NCI-H2081 (cell line): ENCODE data around the gene CLCN6.

Source experiments
- DNase-seq, 2 experiments: peaks; one replicate each; lab custom pipeline; 2025; lab: John Stamatoyannopoulos, UW

Gene CLCN6

DNA sequence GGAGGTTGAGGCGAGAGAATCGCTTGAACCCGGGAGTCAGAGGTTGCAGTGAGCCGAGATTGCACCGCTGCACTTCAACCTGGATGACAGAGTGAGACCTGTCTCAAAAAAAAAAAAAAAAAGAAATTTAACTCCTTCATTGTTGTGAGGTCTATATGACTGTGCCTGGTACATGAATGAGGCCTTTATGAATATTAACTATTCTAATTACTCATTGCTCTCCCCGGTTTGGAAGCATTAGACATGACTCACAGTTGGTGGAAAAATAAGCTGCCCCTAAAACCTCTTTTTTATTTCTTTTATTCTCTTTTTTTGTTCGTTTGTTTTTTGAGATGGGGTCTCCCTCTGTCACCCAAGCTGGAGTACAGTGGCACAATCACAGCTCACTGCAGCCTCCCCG, 49.4 kb downstream of the CLCN6 start:
- no peak for DNase-seq

DNA sequence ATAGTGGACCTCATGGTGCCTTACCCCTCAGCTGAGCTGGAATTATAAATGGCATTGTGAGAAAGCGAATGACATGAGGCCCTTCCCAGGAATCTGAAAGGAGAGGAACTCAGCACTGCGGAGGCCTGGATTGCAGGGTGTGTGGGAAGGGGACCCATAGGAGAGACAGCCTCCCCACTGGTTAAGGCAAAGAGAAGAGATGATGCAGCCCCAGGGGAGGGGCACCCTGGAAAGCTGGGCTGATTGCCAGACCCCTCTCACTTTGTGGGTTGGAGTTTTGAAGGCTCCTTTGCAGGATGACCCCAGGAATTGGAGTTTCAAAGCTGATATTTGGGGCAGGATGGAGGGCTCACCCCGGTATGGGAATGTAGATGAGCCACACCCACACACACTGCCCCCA, 50.7 kb downstream of the CLCN6 start:
- no peak for DNase-seq

DNA sequence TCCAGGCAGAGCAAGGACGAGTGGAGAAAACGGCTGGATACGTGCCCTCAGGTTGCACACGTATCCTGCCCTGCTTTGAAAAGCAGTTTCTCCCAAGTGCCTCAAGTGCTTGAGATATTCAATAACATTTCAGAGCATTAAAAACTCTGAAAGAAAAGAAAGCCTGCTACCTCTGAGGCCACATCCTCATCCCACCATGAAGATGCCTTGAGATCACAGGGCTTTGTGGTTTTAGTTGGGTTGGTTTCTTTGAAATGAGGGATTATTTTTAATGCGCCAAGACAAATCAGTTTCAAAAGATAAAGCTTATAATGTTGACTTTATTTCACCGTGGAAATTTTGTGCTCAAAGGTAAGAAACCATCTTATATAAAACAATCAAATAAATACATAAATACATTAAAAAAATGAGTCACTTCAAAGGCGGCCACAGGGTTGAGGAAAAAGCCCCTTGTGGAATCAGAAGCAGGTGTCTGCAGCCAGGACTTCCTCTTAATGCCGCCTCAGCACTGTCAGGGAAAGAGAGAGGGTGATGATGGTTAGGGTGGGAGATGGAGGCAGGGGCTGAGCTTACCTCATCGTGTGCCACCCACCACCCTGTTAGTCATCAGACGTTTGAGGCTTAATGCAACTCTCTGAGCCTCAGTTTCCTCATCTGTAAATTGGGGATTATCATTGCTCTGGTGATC, 51.3 kb downstream of the CLCN6 start:
- no peak for DNase-seq

DNA sequence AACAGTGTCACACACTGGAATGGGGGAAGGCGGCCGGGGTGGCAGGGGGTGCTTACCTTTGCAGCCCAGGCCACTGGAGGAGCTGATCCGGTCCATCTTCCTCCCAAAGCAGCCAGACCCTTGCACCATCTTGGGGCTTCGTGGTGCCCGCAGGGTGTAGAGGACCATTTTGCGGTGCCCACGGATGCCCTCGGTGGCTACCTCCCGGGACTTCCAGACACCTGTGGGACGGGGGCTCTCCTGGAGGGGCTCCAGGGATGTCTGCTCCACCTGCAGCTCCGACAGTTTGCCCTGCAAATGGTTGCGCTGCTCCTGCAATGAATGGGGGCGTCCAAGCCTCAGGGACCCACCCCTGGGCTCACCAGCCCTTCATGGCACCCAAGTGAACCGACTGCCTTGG, 52.2 kb downstream of the CLCN6 start:
- no peak for DNase-seq

DNA sequence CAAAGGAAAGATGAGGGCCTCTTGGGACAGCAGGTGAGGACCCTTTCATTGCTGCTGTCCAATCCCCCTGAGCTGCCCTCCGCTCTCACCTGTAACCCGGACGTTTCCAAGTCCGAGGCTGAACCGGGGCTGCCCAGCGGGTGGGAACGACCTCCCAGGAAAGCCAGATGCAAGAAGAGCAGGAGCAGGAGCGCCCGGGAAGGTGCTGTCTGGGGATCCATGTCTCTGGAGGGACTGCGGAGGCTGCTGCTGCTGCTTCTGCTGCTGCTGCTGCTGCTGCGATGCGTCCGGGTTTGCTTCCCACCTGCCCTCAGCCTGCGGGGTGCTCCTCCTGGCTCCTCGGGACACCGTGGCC, 52.6 kb downstream of the CLCN6 start, which contains the start of gene NPPB:
TSS of gene NPPB (minus strand) at position 333 of the 355 bp plus-strand sequence. CDS start at position 221, 112 bp downstream.
- no peak for DNase-seq

DNA sequence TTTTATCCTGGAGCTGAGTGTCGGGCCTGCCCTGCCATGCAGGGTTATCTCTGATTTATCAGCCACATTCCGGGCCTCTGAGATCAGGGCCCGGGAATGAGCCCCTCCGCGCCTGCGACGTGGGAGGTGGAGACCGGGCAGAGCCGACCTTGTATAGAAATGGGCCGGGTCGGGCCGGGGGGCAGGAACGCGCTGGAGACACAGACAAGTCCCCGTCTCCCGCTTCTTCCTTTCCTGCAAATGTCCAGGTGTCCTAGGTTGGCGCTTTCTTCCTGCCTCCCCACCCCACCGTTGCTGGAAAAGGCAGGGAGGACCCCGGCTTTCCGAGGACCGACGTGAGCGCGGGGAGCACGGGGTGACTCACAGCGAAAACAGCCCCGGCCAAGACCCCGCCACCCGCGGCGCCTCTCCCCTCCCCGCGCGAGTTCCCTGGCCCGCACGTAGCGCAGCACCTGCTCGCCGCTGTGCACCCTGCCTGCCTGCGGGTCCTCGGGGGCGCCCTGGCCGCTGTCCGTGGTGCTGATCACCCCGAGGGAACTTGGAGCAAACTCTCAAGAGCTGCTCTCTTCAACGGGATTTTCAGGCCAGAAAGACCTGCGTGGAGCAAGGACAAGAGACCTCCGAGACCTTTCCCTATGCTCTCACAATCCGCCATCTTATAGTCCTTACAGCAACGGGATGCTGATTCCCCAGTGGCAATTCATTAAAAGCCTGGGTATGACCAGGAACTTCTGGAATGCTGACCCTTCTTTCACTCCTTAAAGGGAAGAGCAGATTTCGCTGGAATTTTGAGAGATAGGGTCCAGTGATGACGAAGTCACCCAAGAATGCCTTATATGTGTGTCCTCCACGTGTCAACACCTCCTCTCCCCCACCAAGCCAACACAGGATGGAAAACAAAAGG, 53.2 kb downstream of the CLCN6 start:
- DNase-seq = no peak

DNA sequence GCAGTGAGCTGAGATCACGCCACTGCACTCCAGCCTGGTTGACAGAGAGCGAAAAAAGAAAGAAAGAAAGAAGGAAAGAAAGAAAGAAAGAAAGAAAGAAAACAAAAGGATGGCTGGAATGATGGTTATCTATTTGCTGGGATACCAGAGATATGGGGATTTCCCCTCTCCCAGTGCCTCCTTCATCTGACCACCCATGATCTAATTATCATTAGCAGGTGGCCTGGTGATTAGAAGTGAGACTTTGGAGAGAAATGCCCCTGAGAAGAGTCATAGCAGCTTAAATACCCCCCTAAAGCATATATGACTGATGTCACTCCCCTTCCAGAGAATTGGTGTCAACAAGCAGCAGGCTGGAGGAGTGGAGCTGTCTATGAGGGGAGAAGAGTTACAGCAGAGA, 54.1 kb downstream of the CLCN6 start:
- no peak for DNase-seq

DNA sequence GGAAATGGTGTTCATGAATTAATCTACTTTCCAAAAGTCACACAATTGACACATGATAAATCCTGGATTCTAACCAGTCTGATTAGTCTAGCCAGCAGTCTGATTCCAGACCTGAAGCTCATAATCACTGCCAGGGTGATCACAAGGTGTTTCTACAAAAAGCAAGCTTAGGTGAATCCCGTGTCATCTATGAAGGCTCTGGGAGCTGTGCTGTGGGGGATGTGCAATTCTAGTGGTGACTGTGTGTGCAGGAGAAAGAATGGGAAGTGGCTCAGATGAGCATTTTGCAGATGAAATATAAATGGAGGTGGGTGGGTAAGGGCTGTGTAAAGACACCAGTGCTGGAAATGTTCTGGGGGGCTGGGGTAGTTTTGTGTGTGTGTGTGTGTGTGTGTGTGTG, 54.6 kb downstream of the CLCN6 start:
- no peak for DNase-seq

DNA sequence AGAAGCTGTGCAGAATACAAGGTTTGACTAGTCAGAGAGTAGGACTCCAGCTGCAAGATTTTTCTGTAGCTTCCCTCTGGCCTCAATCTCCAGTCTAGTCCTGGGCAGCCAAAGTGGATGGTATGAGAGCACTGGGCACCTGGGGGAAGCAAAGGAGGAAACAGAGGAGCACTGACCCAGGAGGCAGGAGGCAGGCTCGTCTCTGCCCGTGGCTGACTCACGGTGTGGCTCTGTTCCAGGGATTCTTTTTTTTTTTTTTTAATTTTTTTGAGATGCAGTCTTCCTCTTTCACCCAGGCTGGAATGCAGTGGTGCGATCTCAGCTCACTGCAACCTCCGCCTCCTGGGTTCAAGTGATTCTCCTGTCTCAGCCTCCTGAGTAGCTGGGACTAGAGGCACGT, 56.9 kb downstream of the CLCN6 start:
- no peak for DNase-seq

DNA sequence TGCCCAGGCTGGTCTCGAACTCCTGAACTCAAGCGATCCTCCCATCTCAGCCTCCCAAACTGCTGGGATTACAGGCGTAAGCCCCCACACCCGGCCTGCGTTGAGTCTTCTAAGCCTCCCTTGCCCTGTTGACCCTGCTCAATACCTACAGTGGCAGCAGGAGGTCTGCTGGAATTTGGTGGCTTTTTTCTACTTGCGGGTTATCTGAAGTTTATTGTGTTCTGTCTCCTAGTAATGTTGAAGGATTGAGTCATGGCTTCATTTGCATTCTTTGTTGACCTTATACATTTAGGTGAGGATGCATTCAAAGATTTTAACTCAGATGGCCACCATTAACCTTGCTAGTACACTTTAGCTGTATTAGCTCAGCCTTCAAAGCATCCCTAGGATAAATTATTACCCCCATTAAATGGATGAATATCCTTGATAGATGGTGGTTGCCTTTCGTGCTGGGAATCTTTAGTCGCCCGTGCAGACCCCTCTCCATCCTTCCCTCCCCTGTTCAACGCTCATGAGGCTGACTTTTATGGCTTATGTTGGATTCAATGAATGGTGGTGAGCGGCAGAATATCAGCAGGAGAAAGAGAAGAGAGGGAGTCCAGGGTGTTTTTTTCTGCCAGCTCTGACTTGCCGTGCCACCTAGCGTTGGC, 62.5 kb downstream of the CLCN6 start:
- DNase-seq = no peak

DNA sequence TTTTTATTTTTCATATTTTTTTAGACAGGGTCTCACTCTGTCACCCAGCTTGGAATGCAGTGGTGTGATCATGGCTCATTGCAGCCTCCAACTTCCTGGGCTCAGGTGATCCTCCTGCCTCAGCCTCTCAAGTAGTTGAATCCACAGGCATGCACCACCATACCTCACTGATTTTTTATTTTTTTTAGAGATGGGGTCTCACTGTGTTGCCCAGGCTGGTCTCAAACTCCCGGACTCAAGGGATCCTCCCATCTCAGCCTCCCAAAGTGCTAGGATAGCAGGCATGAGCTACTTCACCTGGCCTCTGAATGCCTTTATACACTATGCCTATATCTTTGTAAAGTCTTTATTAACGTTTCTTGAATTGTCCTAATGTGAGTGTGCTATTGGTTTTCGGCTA, 63.1 kb downstream of the CLCN6 start:
- DNase-seq = no peak

DNA sequence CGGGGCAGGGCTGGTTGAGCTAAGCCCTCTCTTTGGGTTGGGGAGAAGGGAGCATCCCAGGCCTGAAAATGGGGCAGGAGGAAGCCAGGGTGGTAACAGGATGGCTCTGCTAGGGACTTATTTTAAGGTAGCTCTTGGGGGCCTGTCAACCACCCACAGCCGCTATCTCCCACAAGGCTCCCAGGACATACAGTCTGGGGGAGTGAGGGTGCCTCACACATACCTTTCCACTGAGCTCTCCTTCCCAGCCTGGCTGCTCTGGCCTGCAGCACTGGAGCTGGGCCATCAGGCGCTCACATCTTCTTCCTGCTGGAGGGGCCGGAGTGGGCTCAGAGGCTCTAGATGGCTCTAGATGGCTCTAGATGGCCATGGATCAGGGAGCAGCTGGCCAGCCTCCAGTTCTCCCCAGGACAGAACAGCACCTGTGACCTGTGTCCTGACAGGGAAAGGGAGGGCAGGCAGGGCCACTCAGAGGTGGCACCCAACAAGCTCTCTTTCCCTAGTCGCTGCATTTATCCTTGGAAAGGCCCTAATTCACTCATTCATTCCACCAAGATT, 63.7 kb downstream of the CLCN6 start:
- DNase-seq = no peak

DNA sequence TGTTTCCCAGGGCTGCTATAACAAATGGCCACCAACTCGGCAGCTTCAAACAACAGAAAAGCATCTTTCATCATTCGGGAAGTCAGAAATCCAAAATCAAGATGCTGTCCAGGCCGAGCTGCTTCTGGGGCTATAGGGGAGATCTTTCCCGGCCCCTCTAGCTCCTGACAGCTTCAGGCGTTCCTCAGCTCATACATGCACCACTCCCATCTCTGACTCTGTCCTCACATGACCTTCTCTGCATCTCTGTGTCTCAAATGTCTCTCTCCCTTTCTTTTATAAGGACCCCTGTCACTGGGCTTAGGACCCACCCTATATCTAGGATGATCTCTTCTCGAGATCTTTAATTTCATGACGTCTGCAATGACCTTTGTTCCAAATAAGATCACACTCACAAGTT, 66.6 kb downstream of the CLCN6 start:
- DNase-seq = no peak

DNA sequence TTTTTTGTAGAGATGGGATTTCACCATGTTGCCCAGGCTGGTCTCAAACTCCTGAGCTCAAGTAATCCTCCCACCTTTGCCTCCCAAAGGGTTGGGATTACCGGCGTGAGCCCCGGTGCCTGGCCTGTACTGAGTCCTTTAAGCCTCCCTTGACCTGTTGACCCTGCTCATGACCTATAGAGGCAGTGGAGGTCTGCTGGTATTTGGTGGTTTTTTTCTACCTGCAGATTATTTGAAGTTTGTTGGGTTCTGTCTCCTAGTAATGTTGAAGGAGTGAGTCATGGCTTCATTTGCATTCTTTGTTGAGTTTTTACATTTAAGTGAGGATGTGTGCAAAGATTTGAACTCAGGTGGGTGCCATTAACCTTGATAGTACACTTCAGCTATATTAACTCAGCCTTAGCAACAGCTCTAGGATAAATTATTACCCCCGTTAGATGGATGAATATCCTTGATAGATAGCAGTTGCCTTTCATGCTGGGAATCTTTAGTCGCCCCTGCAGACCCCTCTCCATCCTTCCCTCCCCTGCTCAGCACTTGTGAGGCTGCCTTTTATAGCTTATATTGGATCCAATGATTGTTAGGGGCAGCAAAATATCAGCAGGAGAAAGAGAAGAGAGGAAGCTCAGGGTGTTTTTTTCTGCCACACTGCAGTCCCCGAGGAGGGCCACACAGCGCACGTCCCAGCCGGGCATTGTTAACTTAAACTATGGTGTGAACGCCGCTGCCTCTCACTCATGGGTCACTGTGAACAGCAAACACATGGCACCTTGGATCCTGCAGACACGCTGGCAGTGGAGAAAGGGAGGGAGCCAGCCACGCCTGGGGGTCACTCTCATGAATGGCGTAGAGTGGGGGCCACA, 67.6 kb downstream of the CLCN6 start:
- no peak for DNase-seq

DNA sequence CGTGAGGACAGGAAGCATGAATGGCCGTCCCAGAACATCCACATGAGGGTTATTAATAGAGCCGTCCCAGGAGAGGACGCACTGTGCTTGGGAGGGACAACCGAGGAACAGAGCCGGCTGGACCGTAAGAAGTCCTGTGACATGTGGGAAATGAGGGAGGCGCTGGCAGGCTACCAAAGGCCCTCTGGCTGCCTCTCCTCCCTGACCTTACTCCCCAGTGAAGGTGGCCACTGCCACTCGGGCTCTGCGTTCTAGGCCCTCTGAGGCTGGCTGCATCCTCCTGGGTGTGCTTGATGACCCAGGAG, 68.2 kb downstream of the CLCN6 start:
- DNase-seq = no peak

DNA sequence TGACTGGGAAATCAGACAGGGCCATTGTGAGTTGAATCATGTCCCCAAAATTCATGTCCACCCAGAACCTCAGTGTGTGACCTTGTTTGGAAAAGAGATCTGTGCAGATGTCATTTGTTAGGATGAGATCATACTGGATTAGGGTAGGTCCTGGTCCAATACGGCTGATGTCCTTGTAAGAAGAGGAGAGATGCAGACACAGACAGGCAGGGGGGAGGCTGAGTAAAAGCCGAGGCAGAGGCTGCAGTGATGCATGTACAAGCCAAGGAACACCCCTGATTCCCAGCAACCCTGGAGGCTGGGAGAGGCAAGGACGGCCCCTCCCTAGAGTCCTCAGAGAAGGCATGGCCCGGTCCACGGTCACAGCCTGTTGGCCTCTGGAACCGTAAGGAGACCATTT, 68.6 kb downstream of the CLCN6 start:
- DNase-seq = no peak

DNA sequence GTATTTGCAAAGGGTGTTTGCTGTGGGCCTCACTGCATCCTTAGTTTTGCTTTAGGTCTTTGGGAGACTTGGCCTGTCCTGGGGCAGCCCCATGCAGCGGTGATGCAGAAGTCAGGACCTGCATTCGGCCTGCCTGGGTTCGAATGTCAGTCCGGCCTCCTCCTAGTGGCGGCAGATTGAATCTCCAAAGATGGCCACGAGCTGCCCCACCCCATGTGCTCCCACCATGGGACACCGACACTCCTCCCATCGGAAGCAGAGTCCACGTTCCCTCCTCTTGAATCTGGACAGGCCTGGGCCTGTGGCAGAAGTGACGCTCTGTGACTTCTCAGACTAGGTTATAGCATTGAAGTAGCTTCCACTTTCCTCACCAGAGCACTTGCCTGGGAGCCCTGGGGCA, 69.1 kb downstream of the CLCN6 start:
- no peak for DNase-seq

DNA sequence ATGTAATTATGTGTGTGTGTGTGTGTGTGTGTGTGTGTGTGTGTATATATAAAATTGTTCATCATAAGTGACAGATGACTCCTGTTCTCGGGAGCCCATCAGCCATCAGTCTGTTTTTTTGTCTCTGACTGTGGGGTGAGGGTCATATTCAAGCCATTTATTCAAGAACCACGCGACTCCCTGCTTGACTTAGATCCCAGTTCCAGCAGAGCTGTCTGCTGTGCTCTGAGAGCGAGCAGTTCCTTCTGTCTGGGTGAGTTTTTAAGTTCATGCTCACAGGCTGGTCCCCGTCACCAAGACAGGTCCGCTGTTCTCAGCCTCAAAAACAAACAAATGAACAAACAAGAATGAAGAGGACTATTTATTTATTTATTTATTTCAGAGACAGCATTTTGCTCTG, 71.1 kb downstream of the CLCN6 start:
- no peak for DNase-seq

DNA sequence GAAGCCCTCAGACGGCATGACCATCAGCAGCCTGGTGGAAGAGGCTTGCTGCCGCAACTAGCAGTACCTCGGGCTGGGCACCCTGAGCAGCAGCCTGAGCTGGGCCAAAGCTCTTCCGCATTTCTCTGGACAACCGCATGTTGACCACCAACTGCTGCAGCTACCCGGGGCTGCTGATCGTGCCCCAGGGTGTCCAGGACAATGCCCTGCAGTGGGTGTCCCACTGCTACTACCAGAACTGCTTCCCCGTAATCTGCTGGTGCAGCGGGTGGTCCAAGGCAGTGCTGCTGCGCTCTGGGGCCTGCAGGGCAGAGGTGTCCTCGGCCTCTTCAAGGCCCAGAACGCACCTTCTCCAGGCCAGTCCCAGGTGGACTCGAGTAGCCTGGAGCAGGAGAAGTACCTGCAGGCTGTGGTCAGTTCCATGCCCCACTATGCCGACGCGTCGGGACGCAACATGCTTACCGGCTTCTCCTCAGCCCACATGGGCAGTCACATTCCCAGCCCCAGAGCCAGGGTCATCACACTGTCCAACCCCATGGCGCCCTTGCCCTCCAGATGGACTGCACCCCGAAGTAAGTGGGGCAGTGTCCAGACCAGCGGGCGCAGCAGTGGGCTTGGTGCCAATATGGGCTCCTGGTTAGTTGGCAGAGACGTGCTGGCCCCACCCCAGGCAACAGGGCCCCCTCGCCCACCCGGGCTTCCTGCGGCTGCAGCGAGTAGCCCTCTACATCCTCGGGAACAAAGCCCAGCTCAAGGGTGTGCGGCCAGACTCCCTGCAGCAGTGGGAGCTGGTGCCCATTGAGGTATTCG, 72.3 kb downstream of the CLCN6 start:
- DNase-seq = no peak

DNA sequence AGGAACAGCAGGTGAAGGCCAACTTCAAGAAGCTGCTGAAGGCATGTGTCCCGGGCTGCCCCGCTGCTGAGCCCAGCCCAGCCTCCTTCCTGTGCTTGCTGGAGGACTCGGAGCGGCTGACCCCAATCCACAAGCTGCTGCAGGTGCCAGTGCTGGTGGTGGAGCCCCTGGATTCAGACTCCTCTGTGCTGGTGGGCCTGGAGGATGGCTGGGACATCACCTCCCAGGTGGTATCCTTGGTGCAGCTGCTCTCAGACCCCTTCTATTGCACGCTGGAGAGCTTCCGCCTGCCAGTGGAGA, 72.8 kb downstream of the CLCN6 start:
- DNase-seq = no peak
